CD4-positive, alpha-beta T cell treated with Interleukin-15 for 1 hour (primary cell): ENCODE results near the gene SMPD4.
"Not testable (repeated sequence)": the region's sequence is repeated elsewhere in the genome, so short reads cannot be mapped to it uniquely, and the experiment has no call there.

Experiments
- DNase-seq: peaks from one replicate; pipeline ENCODE4 v3.0.0-alpha.2; 2020

Gene SMPD4

DNA sequence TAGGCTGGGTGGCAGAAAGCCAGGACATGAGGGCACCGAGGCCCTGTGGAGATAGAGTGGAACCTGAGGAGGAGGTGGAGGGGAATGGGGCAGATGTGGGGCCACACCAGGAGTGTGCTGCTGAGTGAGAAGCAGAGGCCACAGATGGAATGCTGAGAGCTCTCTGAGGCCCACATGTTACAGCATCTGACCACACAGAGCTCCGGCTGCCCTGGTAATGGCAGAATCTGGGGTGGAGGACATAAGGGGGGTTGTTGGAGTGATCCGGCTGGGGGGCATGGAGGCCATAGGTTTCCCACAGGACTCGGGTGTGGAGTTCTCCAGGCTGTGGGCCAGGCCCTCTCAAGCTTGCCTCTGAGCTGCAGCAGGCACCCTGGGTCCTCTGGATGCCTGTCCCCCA lies 4.5 kb upstream of the SMPD4 start:
- no peak for DNase-seq

DNA sequence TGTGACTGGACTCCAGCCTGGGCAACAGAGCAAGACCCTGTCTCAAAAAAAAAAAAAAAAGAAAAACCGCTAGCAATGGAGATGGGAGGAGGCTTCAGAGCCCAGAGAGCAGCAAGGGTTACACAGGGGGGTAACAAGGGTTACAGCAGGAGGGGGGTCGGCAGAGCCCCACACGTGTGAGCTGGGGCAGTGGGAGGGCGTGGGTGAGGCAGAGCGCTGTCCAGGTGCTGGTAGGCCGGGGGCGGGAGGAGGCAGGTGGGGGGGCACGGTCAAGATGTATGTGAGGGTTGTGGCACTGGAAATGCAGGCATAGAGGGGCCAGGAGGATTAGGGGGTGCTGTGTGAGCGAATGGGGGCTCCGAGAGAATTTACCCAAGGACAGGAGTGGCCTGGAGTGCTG lies 4.0 kb upstream of the SMPD4 start:
- DNase-seq = no peak

DNA sequence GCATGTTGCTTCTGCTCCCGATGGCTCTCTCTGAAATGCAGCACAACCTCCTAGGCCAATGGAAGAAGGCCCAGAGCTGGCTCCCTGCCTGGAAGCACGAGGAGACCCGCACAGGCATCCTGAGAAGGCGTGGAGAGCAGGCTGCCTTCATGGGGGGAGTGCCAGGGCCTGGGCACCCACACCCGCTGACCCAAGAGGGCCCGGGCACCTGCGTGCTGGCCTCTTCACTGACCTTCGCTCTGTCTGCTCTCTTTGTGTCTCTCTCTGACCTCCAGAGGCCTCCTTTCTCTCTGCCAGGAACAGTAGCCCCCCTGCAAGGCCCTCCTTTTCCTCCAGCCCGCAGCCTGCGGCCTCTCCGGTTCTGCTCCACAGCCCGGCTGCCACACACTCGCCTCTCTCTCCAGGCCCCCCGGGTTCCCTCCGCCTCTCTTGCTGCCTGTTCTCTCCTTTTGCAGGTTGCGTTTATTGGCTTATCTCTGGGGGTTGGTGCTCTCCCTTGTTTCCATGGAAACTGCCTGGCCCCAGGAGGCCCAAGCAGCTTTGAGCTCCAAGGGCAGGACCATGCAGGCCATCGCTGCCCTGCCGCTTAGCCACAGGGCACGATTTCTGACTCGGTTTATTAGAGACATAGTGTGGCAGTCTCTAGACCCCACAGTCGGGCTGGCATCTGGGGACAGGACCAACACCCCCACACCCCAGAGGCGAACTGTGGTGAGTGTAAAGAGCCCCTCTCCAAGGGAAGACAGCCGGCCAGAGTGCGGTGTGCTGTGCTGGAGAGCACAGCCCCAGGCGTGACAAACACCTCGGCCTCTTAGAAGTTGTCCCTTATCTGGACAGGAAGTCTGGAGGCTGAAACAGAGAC lies 2.3 kb upstream of the SMPD4 start:
- no peak for DNase-seq

DNA sequence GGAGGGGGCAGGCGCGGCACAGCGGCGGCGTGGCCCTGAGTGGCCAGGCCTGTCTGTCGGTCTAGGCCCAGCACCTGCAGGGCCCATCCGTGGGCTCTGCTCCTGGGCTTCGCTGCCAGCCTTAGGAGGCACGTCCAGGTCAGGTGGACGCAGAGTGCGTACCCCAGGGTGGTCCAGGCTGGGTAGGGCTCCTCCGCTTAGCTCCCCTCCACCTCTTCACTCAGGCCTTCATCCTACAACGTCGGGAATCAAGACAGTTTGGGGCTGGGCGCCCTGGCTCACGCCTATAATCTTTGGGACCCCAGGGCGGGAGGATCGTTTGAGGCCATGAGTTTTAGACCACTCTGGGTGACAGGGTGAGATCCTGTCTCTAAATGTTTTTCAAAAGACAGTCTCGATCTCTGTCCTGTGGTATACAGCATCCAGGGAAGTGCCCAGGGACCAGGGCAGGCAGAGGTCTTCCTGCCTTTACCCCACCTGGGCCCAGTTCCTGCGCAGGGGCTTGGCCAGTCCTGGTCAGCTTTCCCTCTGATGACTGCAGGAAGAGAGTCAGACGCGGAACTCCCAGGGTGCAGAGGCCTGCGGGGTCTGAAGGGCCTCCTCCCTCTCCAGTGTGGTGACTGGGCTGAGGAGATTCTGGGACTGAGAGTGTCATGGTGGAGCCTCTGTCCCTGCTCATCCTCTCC lies 1.6 kb upstream of the SMPD4 start:
- not testable (repeated sequence) for DNase-seq

DNA sequence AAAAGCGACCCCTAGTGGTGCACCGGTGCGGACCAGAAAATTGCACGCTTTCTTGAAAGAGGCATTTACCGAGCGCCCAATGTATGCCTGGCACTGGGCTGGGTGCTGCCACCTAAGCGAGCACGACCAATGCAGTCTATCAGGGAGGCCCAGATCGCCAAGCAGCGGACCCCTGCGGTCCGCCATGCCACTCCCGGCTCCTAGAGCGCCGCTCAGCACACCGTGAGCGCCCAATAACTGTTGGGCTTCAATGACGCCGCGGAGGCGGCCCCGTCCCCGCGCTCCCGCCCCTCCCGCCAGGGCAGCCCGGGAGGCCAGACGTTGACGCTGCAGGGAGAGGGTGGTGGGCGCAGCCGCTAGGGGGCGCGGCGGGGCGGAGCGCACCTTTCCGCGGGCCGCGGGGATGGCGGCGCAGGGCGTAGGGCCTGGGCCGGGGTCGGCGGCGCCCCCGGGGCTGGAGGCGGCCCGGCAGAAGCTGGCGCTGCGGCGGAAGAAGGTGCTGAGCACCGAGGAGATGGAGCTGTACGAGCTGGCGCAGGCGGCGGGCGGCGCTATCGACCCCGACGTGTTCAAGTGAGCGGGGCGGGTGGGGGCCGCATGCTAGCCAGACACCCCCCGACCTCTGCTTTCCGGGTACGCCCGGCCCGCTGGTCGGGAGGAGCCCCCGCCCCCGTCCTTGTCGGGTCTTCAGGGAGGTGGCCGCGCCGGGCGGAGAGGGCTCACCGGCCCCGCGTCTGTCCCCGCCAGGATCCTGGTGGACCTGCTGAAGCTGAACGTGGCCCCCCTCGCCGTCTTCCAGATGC lies 679 bp upstream of the SMPD4 start, which contains the start of gene MZT2B:
Gene MZT2B, plus strand, starts transcription at position 383 of the 803 bp plus-strand sequence. Its CDS starts 21 bp downstream, at position 404.
- peak; percentile 90 for DNase-seq

DNA sequence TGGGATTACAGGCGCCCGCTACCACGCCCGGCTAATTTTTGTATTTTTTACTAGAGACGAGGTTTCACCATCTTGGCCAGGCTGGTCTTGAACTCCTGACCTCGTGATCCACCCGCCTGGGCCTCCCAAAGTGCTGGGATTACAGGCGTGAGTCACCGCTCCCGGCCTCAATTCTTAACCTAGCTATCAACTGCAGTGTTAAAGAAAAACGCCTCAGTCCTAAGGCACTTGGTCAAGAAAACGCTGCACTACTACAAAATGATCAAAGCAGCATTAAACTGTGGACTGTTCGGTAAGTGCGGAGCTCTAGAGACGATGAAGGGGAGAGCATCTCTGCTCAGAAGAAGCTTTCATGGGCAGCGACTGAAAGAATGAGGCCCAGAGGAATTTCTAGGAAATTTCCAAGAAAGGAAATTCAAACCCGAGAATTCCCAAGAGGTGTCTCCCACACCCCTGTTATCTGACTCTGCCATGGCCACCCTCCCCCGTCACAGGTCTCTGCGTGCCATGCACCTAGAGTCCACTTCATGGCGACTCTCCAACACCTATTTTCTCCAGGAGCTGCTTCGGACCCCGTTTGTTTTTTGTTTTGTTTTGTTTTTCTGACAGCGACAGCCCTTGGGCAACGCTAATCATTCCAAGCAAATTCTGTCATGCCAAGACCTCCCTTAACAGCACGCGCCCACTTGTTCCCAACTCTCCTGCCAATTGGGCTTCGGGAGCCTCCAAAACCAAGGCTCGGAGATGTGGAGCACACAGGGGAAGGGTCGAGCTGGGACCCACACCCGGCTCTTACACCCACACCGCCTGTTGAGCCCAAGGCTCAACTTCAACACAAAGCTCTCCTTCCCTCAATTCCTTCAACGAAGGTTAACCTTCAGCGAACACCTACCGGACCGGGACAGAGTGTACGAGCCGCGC lies 738 bp downstream of the SMPD4 start:
- DNase-seq = not testable (repeated sequence)

DNA sequence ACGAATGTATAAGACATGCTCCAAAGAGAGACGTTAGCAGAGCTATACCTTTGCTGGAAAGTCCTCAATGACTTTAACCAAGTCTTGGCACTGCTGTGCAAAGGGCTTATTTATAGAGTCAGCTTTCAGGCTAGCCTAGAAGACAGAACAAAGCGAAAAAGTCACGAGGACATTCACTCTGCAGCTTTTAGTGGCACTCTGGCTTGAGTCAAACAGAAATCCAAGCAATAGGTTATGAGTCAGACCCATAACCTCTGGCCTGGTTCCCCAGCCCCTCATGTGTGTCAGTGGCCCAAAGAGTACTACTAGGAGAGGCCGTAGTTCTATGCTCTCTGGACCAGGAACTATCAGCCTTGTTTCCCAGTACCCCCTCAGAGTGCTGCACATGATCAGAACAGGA lies 6.5 kb downstream of the SMPD4 start:
- not testable (repeated sequence) for DNase-seq

DNA sequence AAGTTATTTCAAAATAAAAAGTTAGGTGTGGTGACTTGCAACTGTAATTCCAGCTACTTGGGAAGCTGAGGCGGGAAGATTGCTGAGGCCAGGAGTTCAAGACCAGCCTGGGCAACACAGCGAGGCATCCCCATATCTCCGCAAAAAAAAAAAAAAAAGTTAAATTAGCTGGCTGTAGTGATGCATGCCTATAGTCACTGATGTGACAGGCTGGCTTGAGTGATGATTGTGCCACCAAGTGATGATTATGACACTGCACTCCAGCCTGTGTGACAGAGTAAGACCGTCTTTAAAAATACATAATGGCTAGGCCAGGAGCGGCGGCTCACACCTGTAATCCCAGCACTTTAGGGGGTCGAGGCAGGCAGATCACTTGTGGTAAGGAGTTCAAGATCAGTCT lies 11.5 kb downstream of the SMPD4 start:
- DNase-seq = no peak

DNA sequence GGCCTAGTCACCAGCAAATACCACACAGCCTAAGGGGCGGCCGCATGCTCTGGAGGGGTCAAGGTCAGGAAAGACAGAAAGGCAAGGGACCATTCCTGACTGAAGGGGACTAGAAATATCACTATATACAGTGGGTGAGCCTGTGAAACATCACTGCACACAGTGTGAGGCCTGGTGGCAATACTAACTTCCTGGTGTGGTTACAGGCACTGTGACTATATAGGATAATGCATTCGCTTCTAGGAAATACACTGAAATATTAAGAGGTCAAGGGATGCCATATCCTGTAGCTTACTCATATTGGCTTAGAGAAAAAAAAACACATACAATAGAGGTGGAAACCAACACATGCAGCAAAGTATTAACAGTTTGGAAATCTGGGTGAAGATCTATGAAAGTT lies 12.2 kb downstream of the SMPD4 start:
- not testable (repeated sequence) for DNase-seq

DNA sequence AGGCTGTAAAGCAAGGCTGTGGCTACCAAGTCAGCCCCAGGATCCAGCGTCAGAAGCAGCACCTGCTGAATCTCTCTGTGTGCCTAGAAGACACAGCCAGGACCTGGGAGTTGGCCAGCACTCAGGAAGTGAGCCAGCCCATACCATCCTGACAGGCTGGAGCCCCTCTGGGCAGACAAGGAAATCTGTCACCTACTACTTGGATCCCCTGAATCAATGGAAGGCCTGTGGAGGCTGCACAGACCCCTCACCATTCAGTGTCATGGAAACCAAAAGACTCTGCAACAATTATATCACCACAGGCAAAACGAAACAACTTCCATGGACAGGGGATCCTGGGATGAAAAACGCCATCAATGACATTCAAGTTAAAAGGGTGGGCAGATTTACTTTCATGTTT lies 14.8 kb downstream of the SMPD4 start:
- not testable (repeated sequence) for DNase-seq

DNA sequence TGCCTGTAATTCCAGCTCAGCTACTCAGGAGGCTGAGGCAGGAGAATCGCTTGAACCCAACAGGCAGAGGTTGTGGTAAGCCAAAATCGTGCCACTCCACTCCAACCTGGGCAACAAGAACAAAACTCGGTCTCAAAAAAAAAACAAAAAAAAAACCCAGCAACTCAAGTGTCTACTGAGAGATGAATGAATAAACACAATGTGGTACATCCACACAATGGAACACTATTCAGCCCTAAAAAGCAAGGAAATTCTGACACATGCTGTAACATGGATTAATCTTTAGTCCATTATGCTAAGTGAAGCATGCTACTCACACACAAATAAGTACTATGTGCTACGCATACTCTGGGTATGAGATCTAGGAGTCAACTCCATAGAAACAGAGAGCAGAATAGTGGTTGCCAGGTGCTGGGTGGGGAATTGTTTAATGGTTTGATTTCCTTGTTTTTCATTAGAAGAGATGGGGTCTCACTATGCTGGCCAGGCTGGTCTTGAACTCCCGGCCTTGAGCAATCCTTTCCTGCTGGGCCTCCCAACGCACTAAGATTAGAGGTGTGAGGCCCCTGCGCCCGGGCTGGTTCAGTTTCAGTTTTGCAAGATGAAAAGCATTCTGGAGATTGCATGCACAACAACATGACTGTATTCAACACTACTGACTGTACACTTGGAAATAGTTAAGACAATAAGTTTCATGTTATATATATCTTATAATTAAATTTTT lies 15.9 kb downstream of the SMPD4 start:
- DNase-seq = no peak

DNA sequence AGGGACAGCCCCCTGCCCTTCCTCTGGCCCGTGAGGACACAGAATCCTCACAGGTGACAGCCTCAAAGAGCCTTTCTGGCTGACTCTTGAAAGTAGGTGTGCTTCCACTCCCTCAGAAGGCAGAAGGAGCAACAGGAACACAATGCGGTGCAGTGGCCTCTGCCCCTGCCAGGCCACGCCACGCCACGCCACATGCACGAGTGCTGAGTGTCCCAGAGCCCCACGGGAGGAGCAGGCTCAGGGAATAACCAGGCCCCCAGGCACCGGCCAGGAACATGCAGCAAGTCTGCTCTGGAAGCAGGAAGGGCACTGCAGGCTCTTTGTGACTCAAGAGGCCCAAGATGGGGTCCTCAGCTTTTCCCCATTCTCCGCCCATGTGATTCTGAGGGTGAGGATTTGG lies 18.4 kb downstream of the SMPD4 start:
- DNase-seq = no peak

DNA sequence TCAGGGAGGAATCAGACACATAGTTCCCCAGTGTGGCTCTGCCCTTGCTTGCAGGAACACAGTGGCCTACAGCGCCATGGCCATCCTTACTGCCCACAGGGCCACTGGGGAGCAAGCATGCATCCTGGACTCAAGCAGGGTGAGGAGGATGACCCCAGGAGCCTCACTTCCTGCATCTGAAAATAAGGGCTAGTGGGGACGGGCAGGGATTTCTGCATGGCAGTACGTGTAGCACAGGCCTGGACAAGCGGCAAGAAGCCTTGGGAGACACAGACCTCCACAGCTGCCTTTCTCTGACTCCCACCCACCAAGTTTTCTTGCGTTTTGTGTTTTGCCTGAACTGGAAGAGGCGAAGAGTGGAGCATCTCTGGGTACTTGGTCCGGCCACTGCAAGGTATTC lies 18.9 kb downstream of the SMPD4 start:
- DNase-seq = not testable (repeated sequence)

DNA sequence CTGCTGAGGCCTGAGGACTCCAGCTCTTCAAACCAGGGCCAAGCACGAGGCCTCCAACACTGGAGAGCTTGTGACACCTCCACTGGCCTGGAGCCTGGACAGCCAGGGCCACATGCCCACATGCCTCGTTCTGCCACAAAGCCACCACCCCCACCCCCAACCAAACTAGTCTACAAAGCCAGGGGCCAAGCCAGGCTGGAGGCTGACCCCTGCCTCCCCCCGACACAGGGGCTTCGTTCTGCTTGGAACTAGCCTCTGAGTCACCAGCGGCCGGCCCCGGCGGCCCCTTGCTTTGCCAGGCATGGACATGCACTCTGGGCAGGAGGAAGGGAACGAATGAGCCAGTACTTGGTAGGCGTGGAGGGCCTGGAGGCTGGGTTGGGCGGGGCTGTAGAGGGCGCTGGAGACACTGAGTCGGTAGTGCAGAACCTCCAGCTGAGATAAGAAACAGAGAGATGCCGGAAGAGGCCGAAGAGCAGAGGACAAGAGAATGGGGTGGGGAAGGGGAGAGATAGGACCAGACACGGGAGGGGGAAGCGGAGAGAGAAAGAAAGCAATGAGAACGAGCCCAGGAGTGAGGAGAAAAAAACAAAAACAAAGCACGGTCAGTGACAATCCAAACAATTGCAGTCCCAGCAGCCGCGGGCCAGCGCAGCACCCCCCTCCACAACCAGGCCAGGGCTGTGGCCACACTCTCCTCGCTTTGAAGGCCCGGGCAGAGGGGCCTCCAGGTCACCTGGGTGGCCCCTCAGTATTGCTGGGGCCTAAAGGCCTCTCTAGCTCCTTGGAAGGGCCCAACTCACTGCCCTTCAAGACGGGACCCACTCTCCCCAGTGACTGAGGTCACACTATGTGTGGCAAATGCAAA lies 20.3 kb downstream of the SMPD4 start:
- DNase-seq = not testable (repeated sequence)

DNA sequence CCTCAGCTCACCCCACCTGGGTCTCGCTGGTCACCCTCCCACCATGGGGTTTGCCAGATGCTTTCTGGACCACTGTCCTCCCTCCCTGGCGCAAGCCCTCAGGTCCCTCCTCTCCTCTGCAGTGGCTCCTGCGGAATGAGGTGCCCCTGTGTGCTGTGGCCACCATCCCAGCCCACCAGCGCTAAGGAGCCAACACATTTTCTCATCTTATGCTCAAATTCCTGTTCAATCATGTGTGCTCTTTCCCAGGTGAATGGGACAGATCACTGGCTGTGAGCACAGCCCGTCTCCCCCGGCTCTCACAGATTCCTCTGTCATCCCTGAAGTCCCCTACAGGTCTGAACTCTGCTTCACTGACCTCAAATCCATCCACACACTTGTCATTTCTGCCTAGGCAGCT lies 21.3 kb downstream of the SMPD4 start:
- no peak for DNase-seq

DNA sequence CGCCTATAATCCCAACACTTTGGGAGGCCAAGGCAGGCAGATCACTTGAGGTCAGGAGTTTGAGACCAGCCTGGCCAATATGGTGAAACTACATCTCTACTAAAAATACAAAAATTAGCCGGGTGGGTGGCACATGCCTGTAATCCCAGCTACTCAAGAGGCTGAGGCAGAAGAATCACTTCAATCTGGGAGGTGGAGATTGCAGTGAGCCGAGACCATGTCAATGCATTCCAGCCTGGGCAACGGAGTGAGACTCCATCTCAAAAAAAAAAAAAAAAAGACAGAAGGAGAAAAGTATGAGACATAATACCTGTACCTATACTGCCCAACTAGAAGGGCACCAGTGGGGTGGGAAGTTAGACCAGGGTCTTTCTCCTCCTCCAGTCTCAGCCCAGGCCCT lies 22.0 kb downstream of the SMPD4 start:
- not testable (repeated sequence) for DNase-seq

DNA sequence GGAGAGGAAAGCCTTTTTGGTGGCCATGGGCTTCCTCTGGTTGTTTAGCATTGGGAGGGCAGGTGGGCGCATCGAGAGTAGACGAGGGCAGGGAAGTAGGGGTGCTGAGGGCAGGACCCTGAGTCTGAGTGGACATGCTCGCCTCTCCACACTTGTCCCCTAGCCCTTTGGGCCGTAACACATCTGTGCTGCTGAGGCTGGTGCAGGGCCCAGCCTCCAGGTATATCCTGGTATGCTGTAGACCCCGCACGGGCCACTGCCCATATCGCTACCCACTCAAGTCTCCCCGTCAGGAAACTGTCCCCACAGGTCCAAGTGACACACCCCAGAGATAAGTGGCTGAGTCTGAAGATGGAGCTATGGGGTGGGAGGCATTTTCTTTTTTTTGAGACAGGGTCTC lies 22.8 kb downstream of the SMPD4 start:
- no peak for DNase-seq

DNA sequence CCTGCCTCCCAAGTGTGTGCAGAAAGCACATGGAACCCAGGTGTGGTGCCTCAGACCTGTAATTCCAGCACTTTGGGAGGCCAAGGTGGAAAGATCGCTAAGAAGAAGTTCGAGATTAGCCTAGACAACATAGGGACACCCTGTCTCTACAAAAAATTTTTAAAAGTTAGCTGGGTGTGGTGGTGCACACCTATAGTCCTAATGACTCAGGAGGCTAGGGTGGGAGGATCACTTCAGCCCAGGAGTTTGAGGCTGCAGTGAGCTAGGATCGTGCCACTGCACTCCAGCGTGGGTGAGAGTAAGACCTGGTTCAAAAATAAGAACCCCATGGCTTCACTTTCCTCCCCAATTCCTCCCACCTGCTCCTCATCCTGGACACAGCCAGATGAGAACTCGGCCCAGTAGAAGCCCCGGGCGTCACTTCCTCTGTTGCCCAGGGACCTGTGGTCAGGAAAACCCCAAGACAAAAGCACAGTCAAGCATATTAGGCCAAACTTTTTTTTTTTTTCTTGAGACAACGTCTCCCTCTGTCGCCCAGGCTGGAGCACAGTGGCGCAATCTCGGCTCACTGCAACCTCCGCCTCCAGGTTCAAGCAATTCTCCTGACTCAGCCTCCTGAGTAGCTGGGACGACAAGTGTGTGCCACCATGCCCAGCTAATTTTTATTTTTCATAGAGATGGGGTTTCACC lies 23.4 kb downstream of the SMPD4 start:
- peak; percentile 68 for DNase-seq

DNA sequence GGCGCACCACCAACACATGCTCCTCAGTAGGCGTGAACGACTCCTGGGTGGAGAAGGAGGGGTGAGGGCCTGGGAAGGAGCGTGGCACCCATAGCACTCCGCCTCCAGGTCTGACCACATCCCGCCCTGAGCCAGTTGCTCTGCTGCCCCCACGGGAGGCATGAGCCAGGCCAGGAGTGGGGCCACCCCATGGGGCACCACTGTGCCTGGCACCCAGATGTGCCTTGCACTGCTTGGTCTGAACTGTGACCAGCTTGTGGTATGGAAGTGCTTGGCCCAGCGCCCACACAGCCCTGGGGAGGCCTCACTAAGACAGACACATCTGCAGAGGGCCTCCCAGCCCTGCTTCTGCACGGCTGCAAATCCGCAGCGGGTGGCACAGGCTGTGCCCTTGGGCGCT lies 24.0 kb downstream of the SMPD4 start:
- DNase-seq = peak; percentile 25

DNA sequence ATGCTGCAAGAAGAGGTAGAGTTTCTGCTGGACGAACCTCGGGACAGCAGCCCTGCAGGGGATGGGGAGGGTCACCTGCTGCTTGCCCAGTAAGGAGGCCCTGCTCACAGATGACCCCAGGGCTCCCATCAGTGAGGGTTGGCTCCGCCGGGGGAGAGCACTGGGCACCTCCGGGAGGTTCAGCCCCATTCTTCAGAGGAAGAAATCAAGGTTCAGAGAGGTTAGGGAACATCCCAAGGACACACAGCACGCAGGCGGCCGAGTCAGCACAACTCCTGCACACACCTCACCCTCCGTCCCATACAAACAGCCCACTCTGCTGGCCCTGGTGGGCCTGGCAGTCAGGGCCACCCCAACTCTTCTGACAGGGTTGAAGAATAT lies 24.8 kb downstream of the SMPD4 start:
- DNase-seq = no peak
